Cardiac fibroblast (primary cell): ENCODE data around the gene FLT3LG.
"Not testable (repeated sequence)": the region's sequence is repeated elsewhere in the genome, so short reads cannot be mapped to it uniquely, and the experiment has no call there.

Experiments used
- DNase-seq, 2 donors: peaks; one replicate each; pipeline versions ENCODE4 v3.0.0 to v3.0.0-alpha.2; 2010; ENCODE audit warnings: low read depth in 2 of 2
- H3K4me3 ChIP-seq, 2 donors: replicated peaks in 1 of 2; 1 replicate in 1 of 2; 2 replicates in 1 of 2; pipeline ENCODE4 v1.5.1; 2011; ENCODE audit warnings: low read depth in 2 of 2, low read length in 2 of 2, mild to moderate bottlenecking in 2 of 2, moderate library complexity in 1 of 2
- CTCF ChIP-seq: IDR thresholded peaks from one replicate; pipeline ENCODE4 v1.5.1; 2011; ENCODE audit warnings: low read depth, mild to moderate bottlenecking, low read length, inconsistent platforms

The FLT3LG gene

GRCh38 chr19:49441210-49441959 is 32.6 kb upstream of the FLT3LG start, which contains the start of gene SLC17A7:
TSS of gene SLC17A7 (minus strand) at chr19:49441527. CDS start at chr19:49441379, 148 bp downstream.
- DNase-seq = no peak
- peak within 1 kb of the TSS; percentile 3 to 32 for H3K4me3 ChIP-seq
- no peak for TF ChIP-seq CTCF

- no peak for TF ChIP-seq CTCF
- DNase-seq = no peak
- no peak overlapping the region for H3K4me3 ChIP-seq
These were observed 32.1 kb upstream of the FLT3LG start for GRCh38 chr19:49441960-49442350.

- H3K4me3 ChIP-seq = peak overlapping the region in 1 of 2 donors; percentile 32
These were observed 31.7 kb upstream of the FLT3LG start for GRCh38 chr19:49442354-49442753.

GRCh38 chr19:49442771-49443365 is 31.1 kb upstream of the FLT3LG start:
- DNase-seq = peak; percentile 87 to 93
- no peak for TF ChIP-seq CTCF
- peak overlapping the region; percentile 55 to 68 for H3K4me3 ChIP-seq

More at GRCh38 chr19:49442354-49442753, 31.7 kb upstream of the FLT3LG start:
- TF ChIP-seq CTCF = no peak
- DNase-seq = no peak

- peak; percentile 89 for TF ChIP-seq CTCF
- peak overlapping the region; percentile 55 to 68 for H3K4me3 ChIP-seq
- DNase-seq = peak; percentile 96 to 98
These were observed 30.5 kb upstream of the FLT3LG start for GRCh38 chr19:49443366-49444099.

GRCh38 chr19:49444100-49444700 is 29.8 kb upstream of the FLT3LG start:
- not testable (repeated sequence) for DNase-seq, H3K4me3 ChIP-seq
